Left lung (tissue), 10 donors: ENCODE data around the gene NXT1. TPM values are rescaled to one million over a fixed set of nuclear protein-coding genes. Genes with fewer than 3 reads are reported as not detected.

Experiments used
- ATAC-seq: fragments of 200-7000 bp; cut with Tn5 transposase; one replicate; pipeline ENCODE4 v1.9.1; 2020; ENCODE audit warnings: moderate library complexity
- DNase-seq, 4 donors: peaks; one replicate each; pipeline ENCODE4 v3.0.0-alpha.2; 2013 to 2020
- H3K27ac ChIP-seq, 2 donors: fragments of 200-600 bp; sonication (generic) in 1 of 2; one replicate each; pipeline versions ENCODE4 v1.5.0 to v1.8.0; 2020 to 2021
- H3K27me3 ChIP-seq, 2 donors: fragments of 200-600 bp; sonication (generic) in 1 of 2; one replicate each; pipeline versions ENCODE4 v1.5.0 to v1.8.0; 2020 to 2021
- H3K36me3 ChIP-seq, 2 donors: fragments of 200-600 bp; sonication (generic) in 1 of 2; one replicate each; pipeline versions ENCODE4 v1.5.0 to v1.8.0; 2020 to 2021
- H3K4me1 ChIP-seq, 2 donors: fragments of 200-600 bp; one replicate each; pipeline ENCODE4 v1.8.0; 2021
- H3K4me3 ChIP-seq, 2 donors: fragments of 200-600 bp; sonication (generic) in 1 of 2; one replicate each; pipeline versions ENCODE4 v1.5.0 to v1.8.0; 2020 to 2021; ENCODE audit warnings: mild to moderate bottlenecking in 1 of 2
- H3K9me3 ChIP-seq, 2 donors: fragments of 200-600 bp; sonication (generic) in 1 of 2; one replicate each; pipeline versions ENCODE4 v1.5.0 to v1.8.0; 2020 to 2021
- CTCF ChIP-seq, 2 donors: fragments of 200-600 bp; sonication (generic) in 1 of 2; IDR thresholded peaks; one replicate each; pipeline versions ENCODE4 v1.5.0 to v1.8.0; 2021; ENCODE audit warnings: antibody characterized with exemption in 2 of 2
- intact Hi-C, 2 donors: fragments of 100-400 bp; cut with DNase I; formaldehyde crosslinking; loops; one replicate each; pipeline versions ENCODE4 v1.11.2 to v1.14.2; 2022
- polyA plus RNA-seq, 6 donors: library from polyadenylated mRNA; unstranded; fragments of 120-200 nt; gene quantifications; one replicate each; pipeline ENCODE4 v1.2.1, GENCODE V29; 2013; ENCODE audit not compliant: insufficient read length in 6 of 6
- total RNA-seq, 2 donors: library from RNA; stranded (reverse); fragmentation: NEBNext Ultra II Directional; extraction: Animal tissue kit (Norgen Biotek cat#: 25700); gene quantifications; one replicate each; pipeline ENCODE4 v1.2.1, GENCODE V29; 2021
- donor health status: DM: no; HTN: yes; CAD: no.
- donor health status: DM: no; HTN: no; CAD: no.

The NXT1 gene
- total and polyA plus RNA-seq, 8 donors: 12.0 to 19.4 (median 16.2) TPM

DNA sequence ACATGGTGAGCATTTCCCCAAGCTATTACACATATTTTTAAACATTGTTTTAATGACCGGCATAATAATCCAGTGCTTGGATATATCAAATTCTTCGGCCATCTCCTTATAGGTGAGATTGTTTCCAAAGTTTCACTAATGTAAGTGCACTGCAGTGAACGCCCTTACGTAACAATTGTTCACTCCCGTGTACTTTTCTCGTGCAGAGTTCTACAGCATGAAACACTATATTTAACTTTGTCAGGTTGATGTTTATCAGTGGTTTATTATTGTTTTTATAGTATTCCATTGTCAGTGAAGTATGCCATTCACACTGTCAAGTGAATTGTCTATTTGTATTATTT is 7.9 kb downstream of the NXT1 start:
- peak overlapping the region; percentile 55 to 56 for H3K4me3 ChIP-seq
- intact Hi-C loops: no loop called here
- no peak for DNase-seq
- H3K27ac ChIP-seq: peak overlapping the region; percentile 79 to 94
- no peaks in the 10 kb centered on the region for H3K9me3 ChIP-seq
- peaks cover 19 to 41% of the 10 kb centered on the region in 2 donors for H3K4me1 ChIP-seq
- no peak for ATAC-seq
- peaks cover 0 to 27% of the 10 kb centered on the region in 2 donors for H3K36me3 ChIP-seq
- TF ChIP-seq CTCF (IDR thresholded peaks at IDR 0.05): no peak
- H3K27me3 ChIP-seq: no peaks in the 10 kb centered on the region

DNA sequence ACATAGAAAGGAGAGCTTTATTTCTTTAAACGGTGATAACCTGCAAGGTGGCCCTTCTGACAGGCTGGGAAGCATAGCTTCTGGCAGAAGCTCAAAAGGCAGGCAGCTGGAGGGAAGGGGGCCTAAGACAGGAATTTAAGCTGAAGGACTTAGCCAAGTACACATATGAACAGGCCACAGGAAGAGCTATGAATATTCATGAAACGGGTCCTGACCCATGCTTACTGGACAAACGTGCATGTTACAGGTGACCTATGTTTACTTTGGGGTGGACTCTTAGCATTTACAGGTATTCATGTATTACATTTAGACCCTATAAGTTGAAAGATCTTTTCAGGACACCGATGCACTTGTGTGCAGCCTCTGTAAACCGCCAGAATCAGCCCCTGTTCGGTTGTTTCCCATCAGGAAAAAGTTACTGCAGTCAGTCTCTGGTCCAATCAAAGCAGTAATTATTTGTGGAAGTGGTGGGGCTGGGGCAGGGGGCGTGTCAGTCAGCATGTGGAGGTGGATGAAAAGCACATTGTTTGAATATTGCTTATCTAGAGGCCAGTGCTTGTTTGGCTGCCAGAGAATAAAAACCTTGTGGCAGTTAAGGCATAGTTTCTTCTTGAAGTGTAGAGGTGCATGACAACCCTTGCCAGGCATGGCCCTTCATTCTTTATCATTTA is 8.5 kb downstream of the NXT1 start:
- intact Hi-C loops: no loop called here
- Histone ChIP-seq H3K27me3 (no peaks in the 10 kb centered on the region), H3K9me3 (no peaks in the 10 kb centered on the region), H3K36me3 (peaks cover 0 to 23% of the 10 kb centered on the region in 2 donors), H3K27ac (peak overlapping the region; percentile 79 to 94), H3K4me1 (peaks cover 24 to 46% of the 10 kb centered on the region in 2 donors), H3K4me3 (peak overlapping the region in 1 of 2 donors; percentile 55)
- no peak for TF ChIP-seq CTCF (IDR thresholded peaks at IDR 0.05)
- ATAC-seq: no peak
- DNase-seq: peak in 1 of 4 donors; percentile 37

DNA sequence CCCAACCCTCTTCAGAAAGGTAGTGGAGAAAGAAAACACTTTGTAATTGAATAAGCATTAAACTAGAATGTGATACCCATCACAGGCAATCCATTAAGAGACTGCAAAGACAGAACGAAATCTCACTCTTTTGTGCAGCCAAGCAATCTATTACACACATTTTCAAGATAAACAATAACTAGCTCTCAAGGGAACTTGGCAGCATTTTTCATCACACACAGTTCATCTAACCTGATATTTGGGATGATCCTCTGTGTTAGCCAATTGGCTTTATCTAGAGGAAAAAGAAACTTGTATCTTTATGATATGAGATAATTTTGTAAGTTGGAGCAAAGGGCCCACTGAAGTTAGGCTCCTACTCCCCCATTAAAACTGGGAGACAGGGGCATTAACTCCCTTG is 9.9 kb downstream of the NXT1 start:
- H3K4me3 ChIP-seq: no peak overlapping the region
- H3K36me3 ChIP-seq: peaks cover 0 to 23% of the 10 kb centered on the region in 2 donors
- TF ChIP-seq CTCF (IDR thresholded peaks at IDR 0.05): no peak
- H3K9me3 ChIP-seq: no peaks in the 10 kb centered on the region
- intact Hi-C loops: loop anchor here in 1 of 2 donors (10.0 kb wide), 1 partner anchor 54 kb away; no protein-coding TSS in a partner anchor
- no peaks in the 10 kb centered on the region for H3K27me3 ChIP-seq
- peaks cover 25 to 61% of the 10 kb centered on the region in 2 donors for H3K4me1 ChIP-seq
- H3K27ac ChIP-seq: peak overlapping the region; percentile 100
- no peak for DNase-seq
- ATAC-seq: no peak

GRCh38 chr20:23361119-23361475 is 10.5 kb downstream of the NXT1 start:
- peak overlapping the region; percentile 100 for H3K27ac ChIP-seq
- ATAC-seq (no peak), DNase-seq (peak in 1 of 4 donors; percentile 37)
- peaks cover 0 to 22% of the 10 kb centered on the region in 2 donors for H3K36me3 ChIP-seq
- intact Hi-C loops: loop anchor here in 1 of 2 donors (10.0 kb wide), 1 partner anchor 54 kb away; no protein-coding TSS in a partner anchor
- H3K9me3 ChIP-seq: no peaks in the 10 kb centered on the region
- TF ChIP-seq CTCF (IDR thresholded peaks at IDR 0.05): no peak
- peak overlapping the region; percentile 64 to 87 for H3K4me3 ChIP-seq
- peaks cover 30 to 66% of the 10 kb centered on the region in 2 donors for H3K4me1 ChIP-seq
- no peaks in the 10 kb centered on the region for H3K27me3 ChIP-seq

DNA sequence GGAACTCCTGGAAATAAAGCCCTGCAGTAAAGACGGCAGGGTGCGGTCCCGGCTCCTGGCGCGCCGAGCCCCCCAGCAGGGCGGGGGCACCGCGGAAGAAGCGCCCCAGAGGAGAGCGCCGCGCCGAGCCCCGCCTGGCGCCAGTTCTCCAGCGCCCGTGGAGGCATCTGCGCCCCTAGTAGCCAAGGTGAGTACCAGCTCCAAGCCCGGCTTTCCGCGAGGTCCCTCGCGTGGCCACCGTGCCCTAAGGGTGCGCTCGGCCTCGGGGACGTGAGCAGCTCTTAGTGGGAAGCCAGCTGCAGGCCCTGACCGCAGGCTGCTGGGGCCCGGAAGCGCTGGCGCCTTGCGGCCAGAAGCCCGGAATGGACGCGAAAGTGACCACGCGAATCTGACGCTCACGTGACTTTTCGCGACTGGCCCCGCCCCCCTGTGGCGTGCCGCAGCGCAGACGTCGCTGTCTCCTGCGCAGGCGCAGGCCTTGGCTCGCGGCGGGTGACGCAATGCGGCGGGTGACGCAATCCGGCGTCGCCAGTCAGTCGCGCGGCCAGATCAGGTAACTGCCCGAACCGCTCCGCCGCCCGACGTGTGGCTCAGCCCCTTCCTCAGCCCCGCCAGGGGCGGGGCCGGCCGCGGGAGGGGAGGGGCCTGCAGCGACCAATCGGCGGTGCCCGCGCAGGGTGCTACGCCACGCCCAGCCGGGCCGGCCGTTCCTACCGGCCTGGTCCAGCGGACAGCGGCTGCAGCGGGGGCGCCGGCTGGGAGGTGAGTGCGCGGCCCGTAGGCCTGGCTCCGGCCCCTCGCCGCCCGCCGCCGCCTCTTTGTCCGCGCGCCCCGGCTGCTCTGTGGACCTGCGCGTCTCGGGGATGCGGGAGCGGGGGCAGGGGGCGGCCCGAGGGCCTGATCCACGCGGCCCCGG is 11.1 kb downstream of the NXT1 start, which contains the start of gene GZF1:
Gene GZF1 (plus strand): TSS at position 707 of the 916 bp plus-strand sequence. CDS start 2,202 bp downstream, outside the sequence.
- DNase-seq (peak; percentile 98 to 100 (median 98)), ATAC-seq (peak; percentile 88)
- no peaks in the 10 kb centered on the region for H3K9me3 ChIP-seq
- peak in 1 of 2 donors; percentile 62 for TF ChIP-seq CTCF (IDR thresholded peaks at IDR 0.05)
- no peaks in the 10 kb centered on the region for H3K27me3 ChIP-seq
- peak within 1 kb of the TSS; percentile 100 for H3K27ac ChIP-seq
- peaks cover 0 to 18% of the 10 kb centered on the region in 2 donors for H3K36me3 ChIP-seq
- peak within 1 kb of the TSS; percentile 87 to 90 for H3K4me3 ChIP-seq
- intact Hi-C loops: loop anchor here in 1 of 2 donors (10.0 kb wide), 1 partner anchor 53 kb away; no protein-coding TSS in a partner anchor
- H3K4me1 ChIP-seq: peaks cover 31 to 68% of the 10 kb centered on the region in 2 donors
